H1 (cell line): Measurements from ENCODE around the gene CEP250. TPM values are rescaled to one million over a fixed set of nuclear protein-coding genes. Genes with fewer than 3 reads are reported as not detected.

ENCODE experiments used
- E2F6 ChIP-seq: IDR thresholded peaks from 2 replicates; pipeline ENCODE4 v1.6.1; 2012; ENCODE audit warnings: inconsistent platforms
- YY1 ChIP-seq: IDR thresholded peaks from 2 replicates; pipeline ENCODE4 v1.6.1; 2011; ENCODE audit warnings: low read depth, mild to moderate bottlenecking, low read length
- polyA plus RNA-seq, 7 experiments: library from polyadenylated mRNA; depleted of rRNA in 3 of 7; stranded (reverse) in 5 of 7; unstranded in 2 of 7; fragments of >200 nt in 5 of 7; fragments of 200-250 nt in 2 of 7; gene quantifications; 1 replicate in 5 of 7; 2 replicates in 1 of 7; 4 replicates in 1 of 7; pipeline versions ENCODE4 v1.2.1 to v1.2.3, GENCODE V29; 2011 to 2013; ENCODE audit warnings: missing spikeins in 2 of 7, mixed read lengths in 2 of 7
- total RNA-seq: library from RNA; stranded (reverse); fragmentation: NEBNext Ultra II Directional; extraction: Animal tissue kit (Norgen Biotek cat#: 25700); gene quantifications from 2 replicates; pipeline ENCODE4 v1.2.1, GENCODE V29; 2021

The CEP250 gene
- total and polyA plus RNA-seq, 2 of the 8 experiments (the other 6 are each of a cell fraction or from before 2014, with no cell fraction given), result 2.6 to 33.7 TPM

GRCh38 chr20:35433337-35433736 is 22.1 kb upstream of the CEP250 start (continued):
- no peak for TF ChIP-seq E2F6
- no peak for TF ChIP-seq YY1
